A375 (cell line): ENCODE measurements around the gene TMEM11. TPM values are rescaled to one million over a fixed set of nuclear protein-coding genes. Genes with fewer than 3 reads are reported as not detected.

Experiments
- small RNA-seq: library from RNA; depleted of rRNA; stranded (forward); fragments of <200 nt; gene quantifications from one replicate; pipeline ENCODE3, GENCODE V24; 2014
- total RNA-seq: library from RNA; depleted of rRNA; stranded (reverse); fragments of >200 nt; shearing (Covaris generic); gene quantifications from 2 replicates; pipeline ENCODE4 v1.2.3, GENCODE V29; 2014; rRNA removed

Gene TMEM11, protein sequence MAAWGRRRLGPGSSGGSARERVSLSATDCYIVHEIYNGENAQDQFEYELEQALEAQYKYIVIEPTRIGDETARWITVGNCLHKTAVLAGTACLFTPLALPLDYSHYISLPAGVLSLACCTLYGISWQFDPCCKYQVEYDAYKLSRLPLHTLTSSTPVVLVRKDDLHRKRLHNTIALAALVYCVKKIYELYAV
- 26.6 and 35.7 TPM in 2 replicates for total RNA-seq

DNA sequence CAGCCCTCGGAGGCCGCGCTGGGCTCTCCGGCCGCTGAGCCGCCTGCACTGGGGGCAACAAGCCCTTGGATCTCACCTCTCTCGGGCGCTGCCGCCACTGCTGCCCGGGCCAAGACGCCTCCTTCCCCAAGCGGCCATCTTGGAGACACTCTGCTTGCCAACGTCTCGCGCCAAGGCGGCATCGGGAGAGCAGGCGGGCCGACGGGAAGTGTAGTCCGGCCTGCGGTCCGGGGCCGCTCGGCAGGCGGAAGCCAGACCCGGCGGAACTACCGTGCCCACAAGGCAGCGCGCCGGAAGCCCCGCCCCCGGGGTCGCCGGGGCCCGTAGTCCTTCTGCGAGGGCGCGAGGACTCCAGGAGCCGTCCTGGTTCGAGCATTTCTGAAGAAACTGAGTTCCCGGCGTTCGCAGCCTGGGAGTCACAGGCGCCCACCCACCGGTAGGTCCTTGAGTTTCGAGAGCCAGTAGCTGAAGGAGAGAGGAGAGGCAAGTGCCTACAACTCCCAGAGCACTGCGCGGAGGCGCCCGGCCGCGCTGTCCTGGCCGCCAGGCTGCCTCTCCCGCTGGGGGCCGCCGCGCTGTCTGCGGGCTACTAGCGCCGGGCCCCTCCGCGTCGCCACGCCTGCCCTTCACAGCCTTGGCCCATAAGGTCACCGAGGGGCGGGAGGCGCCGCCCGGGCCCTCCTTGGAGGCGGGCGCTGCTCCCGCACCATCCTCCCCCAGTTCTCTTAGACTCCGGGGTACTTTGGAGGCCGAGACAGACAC is at the start of gene TMEM11:
TMEM11 (minus strand) TSS at position 147 of the 762 bp plus-strand sequence; CDS start at position 138, 9 bp downstream.

GRCh38 chr17:21252796-21253645 is 39.1 kb upstream of the TMEM11 start, which contains the start of gene NATD1:
TSS of gene NATD1 (minus strand) at chr17:21253410. CDS start at chr17:21253264, 146 bp downstream.

Small RNA genes lying within 50 kb of the gene (small RNA-seq; reads per million reads assigned to genes)
- gene RN7SL426P, result not detected

Other genes with a start within 250 kb of the TMEM11 start
- gene USP22, start 171.2 kb downstream of the TMEM11 start, total RNA-seq, result 127 and 138 TPM in 2 replicates
- 14.5 and 16.3 TPM in 2 replicates for gene DHRS7B, start 87.2 kb downstream of the TMEM11 start, total RNA-seq
- 2.3 and 2.6 TPM in 2 replicates for gene NATD1, start 39.2 kb upstream of the TMEM11 start, total RNA-seq
- 30.4 and 31.2 TPM in 2 replicates for gene MAP2K3, start 70.5 kb upstream of the TMEM11 start, total RNA-seq
- gene KCNJ12, start 162.2 kb upstream of the TMEM11 start, total RNA-seq, result 1.3 and 1.9 TPM in 2 replicates